Pancreas (tissue), 10 donors: ENCODE measurements around the gene SLC6A8. TPM values are rescaled to one million over a fixed set of nuclear protein-coding genes. Genes with fewer than 3 reads are reported as not detected.
"Not testable (repeated sequence)": the region's sequence is repeated elsewhere in the genome, so short reads cannot be mapped to it uniquely, and the experiment has no call there.

Experiments used
- ATAC-seq, 4 donors: fragments of 200-7000 bp; cut with Tn5 transposase; one replicate each; pipeline versions ENCODE4 v1.8.0 to v1.9.1; 2020; ENCODE audit warnings: mild to moderate bottlenecking in 4 of 4, moderate library complexity in 4 of 4
- DNase-seq, 6 donors: peaks; one replicate each; pipeline ENCODE4 v3.0.0-alpha.2; 2020
- FAIRE-seq: peaks from 2 replicates; lab custom pipeline; 2012; peaks lifted over from hg19 to GRCh38; lab: Jason Lieb, UNC
- H3K27ac ChIP-seq, 4 donors: fragments of 200-600 bp; sonication (generic); 1 replicate in 3 of 4; 2 replicates in 1 of 4; pipeline versions ENCODE4 v1.5.0 to v1.8.0; 2020
- H3K27me3 ChIP-seq, 4 donors: fragments of 200-600 bp; one replicate each; pipeline ENCODE4 v1.8.0; 2021
- H3K36me3 ChIP-seq, 3 donors: fragments of 200-600 bp; sonication (generic) in 1 of 3; one replicate each; pipeline versions ENCODE4 v1.5.0 to v1.8.0; 2020 to 2021
- H3K4me1 ChIP-seq, 3 donors: fragments of 200-600 bp; one replicate each; pipeline ENCODE4 v1.8.0; 2021
- H3K4me3 ChIP-seq, 4 donors: fragments of 200-600 bp; sonication (generic) in 2 of 4; one replicate each; pipeline versions ENCODE4 v1.5.0 to v1.8.0; 2020 to 2021
- H3K9me3 ChIP-seq, 4 donors: fragments of 200-600 bp; one replicate each; pipeline ENCODE4 v1.8.0; 2021
- WGBS, 2 donors: extraction: QIAGEN DNeasy Blood & Tissue Kit; methylation state at CpG; one replicate each; pipeline ENCODE4 v1.1.7; 2013; 5-methylcytosine and 5-hydroxymethylcytosine counted together
- intact Hi-C, 3 donors: fragments of 100-400 bp; cut with DNase I; formaldehyde crosslinking; loops; one replicate each; pipeline versions ENCODE4 v1.11.1 to v1.14.2; 2022
- polyA plus RNA-seq, 2 donors: library from polyadenylated mRNA; stranded (reverse); fragments of 200-250 nt; gene quantifications; one replicate each; pipeline ENCODE4 v1.2.3, GENCODE V29; 2013
- total RNA-seq, 6 donors: library from RNA; stranded (reverse); fragmentation: NEBNext Ultra II Directional in 4 of 6; extraction: Animal tissue kit (Norgen Biotek cat#: 25700) in 4 of 6; gene quantifications; one replicate each; pipeline versions ENCODE4 v1.2.1 to v1.2.4, GENCODE V29; 2021 to 2023
- TF ChIP-seq, protein P1 (sequence below), 4 donors: fragments of 200-600 bp; sonication (generic) in 3 of 4; IDR thresholded peaks; one replicate each; pipeline versions ENCODE4 v1.5.0 to v1.8.0; 2021; ENCODE audit warnings: antibody characterized with exemption in 4 of 4
- donor health status: healthy with polysubstance abuse.
- donor health status: DM: no; HTN: no; CAD: no; lungs with moderate emphysema.
- donor health status: DM: no; HTN: no; CAD: no.
- donor health status: control.
- donor health status: control.
- donor health status: Bipolar disorder and iron deficiency.
- donor health status: DM: yes; HTN: yes; CAD: no.
- donor health status: DM: no; HTN: no; CAD: no.
- donor health status: DM: no; HTN: no; CAD: no.
- donor health status: DM: yes; HTN: yes; CAD: no.

The SLC6A8 gene
- total and polyA plus RNA-seq, 8 donors: 8.4 to 15.8 (median 12.1) TPM

DNA sequence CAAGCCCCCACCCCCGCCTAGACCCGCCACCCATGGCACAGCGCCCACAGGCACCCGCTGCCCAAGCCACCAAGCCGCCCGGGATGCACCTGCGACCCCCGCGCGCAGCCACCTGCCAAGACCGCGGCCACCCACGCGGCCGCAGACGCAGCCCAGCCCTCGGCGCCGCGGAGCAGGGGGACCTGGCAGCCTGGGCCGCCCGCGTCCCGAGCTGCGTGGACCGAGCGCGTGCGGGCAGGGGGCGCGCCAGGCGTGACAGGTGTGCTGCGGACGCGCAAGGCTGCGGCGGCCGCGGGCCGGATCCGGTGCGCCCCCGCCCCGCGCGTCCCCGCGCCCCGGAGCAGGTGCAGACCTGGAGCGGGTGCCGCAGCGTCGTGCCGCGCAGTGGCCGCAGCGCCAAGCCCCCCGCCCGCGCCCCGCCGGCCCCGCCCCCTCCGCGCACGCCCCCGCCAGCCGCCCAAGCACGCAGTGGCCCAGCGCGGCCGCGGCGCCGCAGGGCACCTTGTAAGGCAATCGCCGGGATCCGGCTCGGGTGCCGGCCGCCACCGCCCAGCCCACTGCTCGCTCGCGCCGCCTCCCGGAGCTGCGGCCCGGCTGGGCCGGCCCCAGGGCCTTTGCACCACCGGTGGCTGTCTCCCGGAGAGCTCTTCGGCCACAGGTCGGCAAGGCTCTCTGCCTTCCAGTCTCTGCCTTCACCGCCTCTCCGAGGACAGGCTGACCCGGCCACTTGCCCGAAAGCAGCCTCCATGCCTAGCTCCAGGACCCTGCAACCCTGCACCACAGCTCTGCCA, 14.1 kb upstream of the SLC6A8 start, which contains the start of gene PNCK:
TSS of gene PNCK (minus strand) at position 386 of the 791 bp plus-strand sequence. CDS start 737 bp downstream, outside the sequence.
- intact Hi-C loops: no loop called here
- H3K27ac ChIP-seq: no peak within 1 kb of the TSS
- no peaks in the 10 kb centered on the region for H3K27me3 ChIP-seq
- ATAC-seq (no peak), FAIRE-seq (no peak), DNase-seq (peak in 2 of 6 donors; percentile 53 to 54)
- H3K4me3 ChIP-seq: no peak within 1 kb of the TSS
- no peaks in the 10 kb centered on the region for H3K9me3 ChIP-seq
- TF ChIP-seq, protein P1, sequence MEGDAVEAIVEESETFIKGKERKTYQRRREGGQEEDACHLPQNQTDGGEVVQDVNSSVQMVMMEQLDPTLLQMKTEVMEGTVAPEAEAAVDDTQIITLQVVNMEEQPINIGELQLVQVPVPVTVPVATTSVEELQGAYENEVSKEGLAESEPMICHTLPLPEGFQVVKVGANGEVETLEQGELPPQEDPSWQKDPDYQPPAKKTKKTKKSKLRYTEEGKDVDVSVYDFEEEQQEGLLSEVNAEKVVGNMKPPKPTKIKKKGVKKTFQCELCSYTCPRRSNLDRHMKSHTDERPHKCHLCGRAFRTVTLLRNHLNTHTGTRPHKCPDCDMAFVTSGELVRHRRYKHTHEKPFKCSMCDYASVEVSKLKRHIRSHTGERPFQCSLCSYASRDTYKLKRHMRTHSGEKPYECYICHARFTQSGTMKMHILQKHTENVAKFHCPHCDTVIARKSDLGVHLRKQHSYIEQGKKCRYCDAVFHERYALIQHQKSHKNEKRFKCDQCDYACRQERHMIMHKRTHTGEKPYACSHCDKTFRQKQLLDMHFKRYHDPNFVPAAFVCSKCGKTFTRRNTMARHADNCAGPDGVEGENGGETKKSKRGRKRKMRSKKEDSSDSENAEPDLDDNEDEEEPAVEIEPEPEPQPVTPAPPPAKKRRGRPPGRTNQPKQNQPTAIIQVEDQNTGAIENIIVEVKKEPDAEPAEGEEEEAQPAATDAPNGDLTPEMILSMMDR (IDR thresholded peaks at IDR 0.05): no peak
- no peaks in the 10 kb centered on the region for H3K36me3 ChIP-seq
- WGBS, 2 donors: 7 to 53% methylated on average over 30 to 98 of the region's 98 CpGs
- H3K4me1 ChIP-seq: no peaks in the 10 kb centered on the region

DNA sequence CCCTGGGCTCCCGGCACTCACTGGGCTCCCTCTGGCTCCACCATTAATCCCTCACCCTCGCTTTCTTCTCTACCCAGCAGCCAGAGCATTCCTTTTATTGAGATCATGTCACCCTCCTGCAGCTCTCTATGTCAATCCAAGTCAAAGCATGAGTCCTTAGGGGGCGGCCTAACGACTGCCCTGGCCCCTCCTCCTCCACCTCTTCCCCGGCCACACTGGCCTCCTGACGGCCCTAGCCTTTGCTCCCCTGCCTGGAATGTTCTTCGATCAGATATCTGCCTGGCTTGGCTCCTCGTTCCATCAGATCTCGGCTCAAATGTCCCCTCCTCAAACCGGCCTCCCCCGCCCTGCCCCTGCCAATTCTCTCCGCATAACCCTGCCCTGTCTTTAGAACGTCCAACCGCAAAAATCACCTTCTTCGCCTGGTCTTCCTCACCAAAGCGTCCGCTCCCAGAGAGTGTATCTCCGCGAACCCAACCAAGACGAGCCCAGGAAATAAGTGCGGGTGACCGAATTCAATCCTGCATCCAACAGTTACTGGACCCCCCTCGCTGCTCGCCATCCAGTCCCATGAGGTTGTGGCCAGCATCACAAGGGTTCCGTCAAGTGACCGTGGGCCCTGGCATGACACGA, 13.4 kb upstream of the SLC6A8 start:
- 78 to 79% methylated on average over 27 of the region's 27 CpGs for WGBS, 2 donors
- TF ChIP-seq, protein P1 (IDR thresholded peaks at IDR 0.05): no peak
- Histone ChIP-seq H3K27ac (no peak overlapping the region), H3K36me3 (no peaks in the 10 kb centered on the region), H3K4me1 (no peaks in the 10 kb centered on the region), H3K4me3 (no peak overlapping the region), H3K27me3 (no peaks in the 10 kb centered on the region), H3K9me3 (no peaks in the 10 kb centered on the region)
- intact Hi-C loops: no loop called here
- ATAC-seq: no peak
- DNase-seq: peak in 2 of 6 donors; percentile 30 to 35
- no peak for FAIRE-seq

DNA sequence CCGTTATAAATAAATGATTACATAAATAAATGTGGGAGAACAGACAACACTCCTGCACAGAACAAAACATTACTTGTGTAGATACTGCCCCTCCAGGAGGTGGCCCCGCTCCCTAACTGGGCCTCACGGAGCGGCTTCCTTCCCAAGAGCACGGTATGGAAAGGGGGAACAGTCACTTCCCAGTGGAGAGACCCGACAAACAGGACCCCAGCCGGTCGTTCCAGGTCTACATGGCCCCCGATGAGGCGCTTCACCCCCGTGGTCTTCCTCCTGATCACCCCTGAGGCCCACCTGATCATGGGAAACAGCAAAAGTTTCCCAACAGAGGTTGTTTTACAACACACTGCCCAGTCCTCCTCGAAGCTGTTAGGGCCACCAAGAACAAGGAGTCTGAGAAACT, 6.6 kb upstream of the SLC6A8 start:
- peak in 2 of 6 donors; percentile 35 to 43 for DNase-seq
- no peak overlapping the region for H3K4me3 ChIP-seq
- H3K27me3 ChIP-seq: no peaks in the 10 kb centered on the region
- H3K27ac ChIP-seq: no peak overlapping the region
- intact Hi-C loops: no loop called here
- H3K9me3 ChIP-seq: no peaks in the 10 kb centered on the region
- TF ChIP-seq, protein P1 (IDR thresholded peaks at IDR 0.05): no peak
- no peaks in the 10 kb centered on the region for H3K36me3 ChIP-seq
- 63 to 66% methylated on average over 12 of the region's 12 CpGs for WGBS, 2 donors
- FAIRE-seq: no peak
- no peaks in the 10 kb centered on the region for H3K4me1 ChIP-seq
- no peak for ATAC-seq

DNA sequence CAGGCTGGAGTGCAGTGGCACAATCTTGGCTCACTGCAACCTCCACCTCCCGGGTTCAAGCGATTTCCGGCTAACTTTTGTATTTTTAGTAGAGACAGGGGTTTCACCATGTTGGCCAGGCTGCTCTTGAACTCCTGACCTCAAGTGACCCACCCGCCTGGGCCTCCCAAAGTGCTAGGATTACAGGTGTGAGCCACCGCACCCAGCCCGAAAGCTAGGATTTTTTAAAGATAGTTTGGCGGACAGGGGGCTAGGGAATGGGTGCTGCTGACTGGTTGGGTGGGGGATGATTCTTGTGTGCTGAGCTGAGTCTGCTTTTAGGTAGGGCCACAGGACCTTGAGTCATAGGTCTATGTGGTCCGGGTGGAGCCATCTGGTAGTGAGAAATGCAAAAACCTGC, 4.2 kb upstream of the SLC6A8 start:
- H3K4me1 ChIP-seq, DNase-seq, H3K36me3 ChIP-seq, H3K9me3 ChIP-seq, H3K4me3 ChIP-seq, ATAC-seq, H3K27me3 ChIP-seq, H3K27ac ChIP-seq, intact Hi-C loops, FAIRE-seq: not testable (repeated sequence)
- WGBS, 2 donors: 95% methylated on average over 8 of the region's 8 CpGs

DNA sequence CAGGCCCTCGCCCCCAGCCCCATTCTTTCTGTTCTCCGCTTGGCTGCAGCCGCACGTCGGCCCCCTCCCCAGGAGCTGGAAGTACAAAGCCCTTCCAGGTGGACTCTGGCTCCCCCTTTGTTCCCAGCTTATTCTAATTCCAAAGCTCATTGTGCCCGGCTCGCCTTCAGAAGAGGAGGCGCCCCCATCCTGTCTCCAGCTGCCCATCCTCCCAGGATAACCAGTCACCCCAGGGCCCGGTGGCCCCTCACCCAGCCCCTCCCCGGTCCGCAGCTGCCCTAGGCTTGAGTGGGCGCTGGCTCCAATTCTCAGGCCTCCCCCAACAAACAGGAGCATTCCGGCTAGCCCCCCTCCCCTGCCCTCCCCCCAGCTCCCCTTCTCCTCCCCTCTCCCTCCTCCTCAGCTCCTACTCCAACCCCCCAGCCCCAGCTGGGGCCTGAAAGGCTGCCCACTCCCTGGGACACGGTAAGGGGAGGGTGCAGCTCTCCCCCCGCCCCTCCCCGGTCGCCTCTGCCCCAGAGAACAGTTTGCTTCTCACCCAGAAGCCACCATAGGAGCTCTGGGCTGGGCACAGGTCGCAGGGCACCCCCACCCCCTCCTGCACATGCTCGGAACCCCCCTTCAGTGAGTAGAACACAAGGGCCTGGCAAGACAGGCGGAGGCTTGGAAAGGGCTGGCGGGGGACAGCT, 3.1 kb upstream of the SLC6A8 start:
- FAIRE-seq (no peak), ATAC-seq (no peak)
- intact Hi-C loops: no loop called here

More for the DNA sequence above, 3.1 kb upstream of the SLC6A8 start:
- Histone ChIP-seq H3K4me1 (no peaks in the 10 kb centered on the region), H3K27ac (no peak overlapping the region), H3K27me3 (no peaks in the 10 kb centered on the region), H3K36me3 (no peaks in the 10 kb centered on the region), H3K4me3 (no peak overlapping the region), H3K9me3 (no peaks in the 10 kb centered on the region)
- TF ChIP-seq, protein P1 (IDR thresholded peaks at IDR 0.05): no peak
- WGBS, 2 donors: 52 to 60% methylated on average over 19 to 21 of the region's 21 CpGs
- peak in 5 of 6 donors; percentile 8 to 36 (median 21) for DNase-seq
